ENCODE results near the gene C5orf15. TPM values are rescaled to one million over a fixed set of nuclear protein-coding genes. Genes with fewer than 3 reads are reported as not detected.

The C5orf15 gene
- polyA plus RNA-seq, 1 donor (not counting 4 experiments of a cell fraction or from before 2014, with no cell fraction given), result 86.9 TPM

DNA sequence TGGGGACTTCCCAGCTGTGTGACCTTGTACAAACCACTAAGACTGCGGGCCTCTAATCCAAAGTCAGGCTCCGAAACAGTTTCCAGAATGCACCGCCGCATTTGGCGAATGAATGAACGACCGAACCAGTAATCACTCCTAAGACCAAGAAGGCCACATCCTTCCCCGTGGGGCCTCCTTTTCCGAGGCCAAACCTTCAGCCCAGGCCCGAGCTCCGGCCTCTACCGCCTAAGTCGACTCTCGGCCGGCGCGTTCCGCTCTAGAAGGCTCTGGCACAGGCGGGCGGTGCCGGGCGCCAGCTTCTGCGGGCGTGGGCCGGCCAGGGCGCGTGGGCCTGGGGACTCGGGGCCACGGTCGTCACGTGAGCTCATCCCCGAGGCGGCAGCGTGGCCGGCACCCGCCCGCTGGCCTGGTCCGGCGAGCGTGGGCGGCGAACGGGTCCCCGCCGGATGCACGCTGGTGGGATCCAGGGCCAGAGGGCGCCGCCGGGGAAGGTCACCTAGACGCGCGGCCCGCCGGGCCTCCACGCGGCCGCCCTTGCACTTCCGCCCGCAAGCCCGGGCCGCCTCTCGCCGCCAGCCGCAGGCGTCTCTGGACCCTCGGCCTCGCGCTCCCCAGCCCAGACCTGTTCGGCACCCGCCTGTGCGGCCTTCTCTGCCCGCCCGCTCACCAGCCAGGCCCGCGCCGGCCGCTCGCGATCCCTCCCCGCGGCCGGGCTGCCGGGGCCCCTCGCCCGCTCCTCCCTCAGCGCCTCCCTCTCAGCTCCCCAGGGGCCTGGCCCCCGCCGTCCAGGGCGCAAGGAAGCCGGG is 35.6 kb upstream of the C5orf15 start:
- Histone ChIP-seq H3K4me1 (ENCODE audit: control insufficient read depth, extremely low read depth, insufficient read depth, low read length) (peaks cover 26% of the 10 kb centered on the region), H3K9me3 (ENCODE audit: control insufficient read depth, low read depth, low read length) (no peaks in the 10 kb centered on the region), H3K27ac (ENCODE audit: control insufficient read depth, insufficient read depth, low read length) (peak overlapping the region; percentile 92), H3K36me3 (ENCODE audit: control insufficient read depth in 2 of 2, extremely low read depth in 1 of 2, insufficient read depth in 2 of 2, low read length in 2 of 2) (peaks cover 10 to 34% of the 10 kb centered on the region in 2 experiments), H4K20me1 (ENCODE audit: control insufficient read depth, extremely low read depth, insufficient read depth, low read length) (peaks cover 39% of the 10 kb centered on the region), H3K27me3 (ENCODE audit: control insufficient read depth, extremely low read depth, insufficient read depth, low read length) (no peaks in the 10 kb centered on the region), H3K4me2 (ENCODE audit: control insufficient read depth, extremely low read depth, insufficient read depth, low read depth, low read length) (peak overlapping the region; percentile 100), H2AFZ (ENCODE audit: control insufficient read depth, low read length) (peak overlapping the region; percentile 23), H3K9me1 (ENCODE audit: control insufficient read depth, extremely low read depth, insufficient read depth, low read length) (peaks cover 5% of the 10 kb centered on the region), H3K9ac (ENCODE audit: control insufficient read depth, extremely low read depth, insufficient read depth, low read length) (peak overlapping the region; percentile 96), H3K79me2 (ENCODE audit: control insufficient read depth, insufficient read depth, low read length) (peaks cover 61% of the 10 kb centered on the region), H3K4me3 (ENCODE audit: control insufficient read depth in 2 of 3, extremely low read depth in 1 of 3, insufficient read depth in 2 of 3, low read depth in 1 of 3, low read length in 3 of 3) (peak overlapping the region; percentile 65 to 93 (median 92))
- FAIRE-seq (no peak), DNase-seq (ENCODE audit: low read depth, low spot score) (no peak)
- dilution Hi-C loops (cut with MboI; ENCODE audit: extremely low pct_ligation_motif_present, low sequenced_read_pairs), result no loop called here
- no peak for TF ChIP-seq EZH2 (IDR thresholded peaks at IDR 0.05; ENCODE audit: low read length)
- TF ChIP-seq, protein P1, sequence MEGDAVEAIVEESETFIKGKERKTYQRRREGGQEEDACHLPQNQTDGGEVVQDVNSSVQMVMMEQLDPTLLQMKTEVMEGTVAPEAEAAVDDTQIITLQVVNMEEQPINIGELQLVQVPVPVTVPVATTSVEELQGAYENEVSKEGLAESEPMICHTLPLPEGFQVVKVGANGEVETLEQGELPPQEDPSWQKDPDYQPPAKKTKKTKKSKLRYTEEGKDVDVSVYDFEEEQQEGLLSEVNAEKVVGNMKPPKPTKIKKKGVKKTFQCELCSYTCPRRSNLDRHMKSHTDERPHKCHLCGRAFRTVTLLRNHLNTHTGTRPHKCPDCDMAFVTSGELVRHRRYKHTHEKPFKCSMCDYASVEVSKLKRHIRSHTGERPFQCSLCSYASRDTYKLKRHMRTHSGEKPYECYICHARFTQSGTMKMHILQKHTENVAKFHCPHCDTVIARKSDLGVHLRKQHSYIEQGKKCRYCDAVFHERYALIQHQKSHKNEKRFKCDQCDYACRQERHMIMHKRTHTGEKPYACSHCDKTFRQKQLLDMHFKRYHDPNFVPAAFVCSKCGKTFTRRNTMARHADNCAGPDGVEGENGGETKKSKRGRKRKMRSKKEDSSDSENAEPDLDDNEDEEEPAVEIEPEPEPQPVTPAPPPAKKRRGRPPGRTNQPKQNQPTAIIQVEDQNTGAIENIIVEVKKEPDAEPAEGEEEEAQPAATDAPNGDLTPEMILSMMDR (optimal IDR thresholded peaks at IDR 0.05 in 1 of 3, IDR thresholded peaks at IDR 0.05 in 1 of 3, conservative IDR thresholded peaks at IDR 0.05 in 1 of 3; ENCODE audit: extremely low read depth in 1 of 3, insufficient read depth in 2 of 3, low read length in 3 of 3), result no peak

DNA sequence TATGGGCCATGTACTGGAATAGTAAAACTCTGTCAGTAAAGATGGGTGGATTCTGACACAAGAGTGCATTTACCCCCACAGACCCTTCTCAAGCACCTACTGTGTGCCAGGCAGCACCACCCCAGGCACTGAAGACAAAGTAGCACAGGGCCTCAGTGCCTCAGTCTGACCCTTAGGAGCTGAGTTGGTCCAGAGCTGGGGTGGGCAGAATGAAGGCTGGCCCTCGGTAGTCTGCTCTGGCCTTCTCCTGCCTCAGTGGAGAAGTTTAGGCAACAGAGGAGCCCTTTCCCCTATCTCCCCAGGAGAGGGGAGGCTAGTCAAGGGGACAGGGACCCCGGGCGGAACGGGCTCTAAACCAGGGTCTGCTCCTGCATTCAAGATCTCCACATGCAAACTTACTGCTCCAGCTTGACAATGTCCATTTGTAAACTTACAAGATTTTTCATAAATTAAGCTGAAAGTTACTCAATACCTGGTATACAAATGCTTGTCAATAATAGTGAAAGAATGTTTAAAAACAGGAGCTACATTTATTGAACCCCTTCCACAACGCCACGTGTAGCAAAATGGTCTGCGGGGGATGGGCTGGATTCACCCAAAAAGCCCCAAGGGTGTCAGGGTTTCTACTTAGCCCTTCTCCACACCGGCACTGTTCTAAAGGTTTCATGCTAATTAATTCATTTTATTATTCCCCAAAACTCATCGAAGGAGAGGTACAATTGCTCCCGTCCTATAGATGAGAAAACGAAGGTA is 34.8 kb upstream of the C5orf15 start:
- dilution Hi-C loops (cut with MboI; ENCODE audit: extremely low pct_ligation_motif_present, low sequenced_read_pairs), result no loop called here
- H3K4me1 ChIP-seq (ENCODE audit: control insufficient read depth, extremely low read depth, insufficient read depth, low read length), result peaks cover 26% of the 10 kb centered on the region

More for the DNA sequence above, 34.8 kb upstream of the C5orf15 start:
- peak overlapping the region; percentile 65 to 93 (median 92) for H3K4me3 ChIP-seq (ENCODE audit: control insufficient read depth in 2 of 3, extremely low read depth in 1 of 3, insufficient read depth in 2 of 3, low read depth in 1 of 3, low read length in 3 of 3)
- peak overlapping the region; percentile 96 for H3K9ac ChIP-seq (ENCODE audit: control insufficient read depth, extremely low read depth, insufficient read depth, low read length)
- no peak for FAIRE-seq
- no peaks in the 10 kb centered on the region for H3K27me3 ChIP-seq (ENCODE audit: control insufficient read depth, extremely low read depth, insufficient read depth, low read length)
- H3K79me2 ChIP-seq (ENCODE audit: control insufficient read depth, insufficient read depth, low read length), result peaks cover 69% of the 10 kb centered on the region
- H3K27ac ChIP-seq (ENCODE audit: control insufficient read depth, insufficient read depth, low read length), result peak overlapping the region; percentile 92
- H4K20me1 ChIP-seq (ENCODE audit: control insufficient read depth, extremely low read depth, insufficient read depth, low read length), result peaks cover 44% of the 10 kb centered on the region
- H2AFZ ChIP-seq (ENCODE audit: control insufficient read depth, low read length), result no peak overlapping the region
- TF ChIP-seq, protein P1 (optimal IDR thresholded peaks at IDR 0.05 in 1 of 3, IDR thresholded peaks at IDR 0.05 in 1 of 3, conservative IDR thresholded peaks at IDR 0.05 in 1 of 3; ENCODE audit: extremely low read depth in 1 of 3, insufficient read depth in 2 of 3, low read length in 3 of 3), result no peak
- TF ChIP-seq EZH2 (IDR thresholded peaks at IDR 0.05; ENCODE audit: low read length), result no peak
- H3K9me3 ChIP-seq (ENCODE audit: control insufficient read depth, low read depth, low read length), result no peaks in the 10 kb centered on the region
- H3K36me3 ChIP-seq (ENCODE audit: control insufficient read depth in 2 of 2, extremely low read depth in 1 of 2, insufficient read depth in 2 of 2, low read length in 2 of 2), result peaks cover 10 to 34% of the 10 kb centered on the region in 2 experiments
- peak overlapping the region; percentile 100 for H3K4me2 ChIP-seq (ENCODE audit: control insufficient read depth, extremely low read depth, insufficient read depth, low read depth, low read length)
- no peak for DNase-seq (ENCODE audit: low read depth, low spot score)
- peaks cover 7% of the 10 kb centered on the region for H3K9me1 ChIP-seq (ENCODE audit: control insufficient read depth, extremely low read depth, insufficient read depth, low read length)
